Stimulated activated CD4-positive, alpha-beta T cell treated with anti-CD3 and anti-CD28 coated beads, Interleukin-2, amount 100 ng/mL, for 4 hours (primary cell): ENCODE results near the gene TSPEAR.

Experiments
- DNase-seq: peaks from one replicate; pipeline ENCODE4 v3.0.0-alpha.2; 2020; ENCODE audit warnings: low read depth

Gene TSPEAR

GRCh38 chr21:44483288-44484237 lies 227.8 kb downstream of the TSPEAR start:
- no peak for DNase-seq

- no peak for DNase-seq
Measured at GRCh38 chr21:44482581-44483287, 228.6 kb downstream of the TSPEAR start.

GRCh38 chr21:44480200-44481053 lies 230.9 kb downstream of the TSPEAR start:
- DNase-seq = no peak

GRCh38 chr21:44479556-44480199 lies 231.7 kb downstream of the TSPEAR start:
- peak; percentile 20 for DNase-seq

- DNase-seq = no peak
Measured at GRCh38 chr21:44478801-44479167, 232.6 kb downstream of the TSPEAR start.

- DNase-seq = no peak
Measured at GRCh38 chr21:44478124-44478800, 233.1 kb downstream of the TSPEAR start.

GRCh38 chr21:44477712-44478111 lies 233.7 kb downstream of the TSPEAR start:
- DNase-seq = no peak

- DNase-seq = no peak
Measured at GRCh38 chr21:44477131-44477530, 234.2 kb downstream of the TSPEAR start.

- no peak for DNase-seq
Measured at GRCh38 chr21:44475266-44475845, 236.0 kb downstream of the TSPEAR start.

GRCh38 chr21:44473915-44474555 lies 237.3 kb downstream of the TSPEAR start:
- no peak for DNase-seq

GRCh38 chr21:44471996-44472395 lies 239.4 kb downstream of the TSPEAR start:
- DNase-seq = no peak

- DNase-seq = no peak
Measured at GRCh38 chr21:44471341-44471740, 240.0 kb downstream of the TSPEAR start.

- no peak for DNase-seq
Measured at GRCh38 chr21:44467859-44468195, 243.5 kb downstream of the TSPEAR start.

- no peak for DNase-seq
Measured at GRCh38 chr21:44466996-44467858, 244.1 kb downstream of the TSPEAR start.

- DNase-seq = no peak
Measured at GRCh38 chr21:44466351-44466954, 244.9 kb downstream of the TSPEAR start.

- DNase-seq = no peak
Measured at GRCh38 chr21:44464351-44464750, 247.0 kb downstream of the TSPEAR start.

GRCh38 chr21:44463724-44464123 lies 247.6 kb downstream of the TSPEAR start:
- no peak for DNase-seq

- no peak for DNase-seq
Measured at GRCh38 chr21:44462834-44463200, 248.6 kb downstream of the TSPEAR start.
